D721Med (cell line): Measurements from ENCODE around the gene NDFIP2.

ENCODE experiments used
- DNase-seq: peaks from one replicate; pipeline ENCODE4 v3.0.0; 2011; ENCODE audit warnings: low spot score; ENCODE audit not compliant: insufficient read length
- FAIRE-seq: peaks from 2 replicates; lab custom pipeline; 2011; peaks lifted over from hg19 to GRCh38; lab: Jason Lieb, UNC
- CTCF ChIP-seq: IDR thresholded peaks from 2 replicates; pipeline ENCODE4 v1.5.1; 2012; ENCODE audit warnings: mild to moderate bottlenecking, control low read depth; ENCODE audit not compliant: insufficient read depth; ENCODE audit errors: missing control alignments

The NDFIP2 gene

GRCh38 chr13:79451500-79451962, 29.4 kb upstream of the NDFIP2 start:
- no peak for DNase-seq
- no peak for TF ChIP-seq CTCF
- no peak for FAIRE-seq

GRCh38 chr13:79452239-79452913, 28.6 kb upstream of the NDFIP2 start:
- TF ChIP-seq CTCF, result no peak
- no peak for FAIRE-seq

GRCh38 chr13:79455331-79455730, 25.6 kb upstream of the NDFIP2 start:
- DNase-seq (no peak), FAIRE-seq (no peak)
- no peak for TF ChIP-seq CTCF

More at GRCh38 chr13:79452239-79452913, 28.6 kb upstream of the NDFIP2 start:
- no peak for DNase-seq

- TF ChIP-seq CTCF, result no peak
- DNase-seq, result no peak
- no peak for FAIRE-seq
Measured at GRCh38 chr13:79456051-79456450, 24.9 kb upstream of the NDFIP2 start.

GRCh38 chr13:79456656-79457365, 24.1 kb upstream of the NDFIP2 start:
- TF ChIP-seq CTCF, result no peak
- DNase-seq (no peak), FAIRE-seq (no peak)

GRCh38 chr13:79457390-79457789, 23.6 kb upstream of the NDFIP2 start:
- no peak for TF ChIP-seq CTCF
- DNase-seq, result no peak
- FAIRE-seq, result no peak

- FAIRE-seq, result no peak
- no peak for DNase-seq
- no peak for TF ChIP-seq CTCF
Measured at GRCh38 chr13:79457948-79458347, 23.0 kb upstream of the NDFIP2 start.
